Muscle layer of duodenum (tissue), 2 donors: ENCODE results near the gene TCEAL8.

Experiments used
- H3K27ac ChIP-seq: one replicate; pipeline ENCODE4 v1.7.0; 2013; ENCODE audit warnings: mild to moderate bottlenecking, low read length
- H3K27me3 ChIP-seq: one replicate; pipeline ENCODE4 v1.7.0; 2013; ENCODE audit warnings: low read depth, mild to moderate bottlenecking, control low read depth, low read length
- H3K36me3 ChIP-seq, 2 donors: one replicate each; pipeline ENCODE4 v1.7.0; 2013; ENCODE audit warnings: low read length in 2 of 2, control low read depth in 1 of 2, mild to moderate bottlenecking in 1 of 2; ENCODE audit not compliant: insufficient read depth in 2 of 2, control insufficient read depth in 1 of 2
- H3K4me1 ChIP-seq, 2 donors: one replicate each; pipeline ENCODE4 v1.7.0; 2013; ENCODE audit warnings: low read length in 2 of 2, mild to moderate bottlenecking in 2 of 2, control low read depth in 1 of 2, moderate library complexity in 1 of 2; ENCODE audit not compliant: insufficient read depth in 2 of 2, control insufficient read depth in 1 of 2
- H3K4me3 ChIP-seq, 2 donors: one replicate each; pipeline ENCODE4 v1.7.0; 2013; ENCODE audit warnings: low read length in 2 of 2, low read depth in 1 of 2, mild to moderate bottlenecking in 1 of 2
- H3K9me3 ChIP-seq, 2 donors: one replicate each; pipeline ENCODE4 v1.7.0; 2013; ENCODE audit warnings: low read length in 2 of 2, control low read depth in 1 of 2, mild to moderate bottlenecking in 1 of 2; ENCODE audit not compliant: control insufficient read depth in 1 of 2
- donor health status: healthy.

The TCEAL8 gene

DNA sequence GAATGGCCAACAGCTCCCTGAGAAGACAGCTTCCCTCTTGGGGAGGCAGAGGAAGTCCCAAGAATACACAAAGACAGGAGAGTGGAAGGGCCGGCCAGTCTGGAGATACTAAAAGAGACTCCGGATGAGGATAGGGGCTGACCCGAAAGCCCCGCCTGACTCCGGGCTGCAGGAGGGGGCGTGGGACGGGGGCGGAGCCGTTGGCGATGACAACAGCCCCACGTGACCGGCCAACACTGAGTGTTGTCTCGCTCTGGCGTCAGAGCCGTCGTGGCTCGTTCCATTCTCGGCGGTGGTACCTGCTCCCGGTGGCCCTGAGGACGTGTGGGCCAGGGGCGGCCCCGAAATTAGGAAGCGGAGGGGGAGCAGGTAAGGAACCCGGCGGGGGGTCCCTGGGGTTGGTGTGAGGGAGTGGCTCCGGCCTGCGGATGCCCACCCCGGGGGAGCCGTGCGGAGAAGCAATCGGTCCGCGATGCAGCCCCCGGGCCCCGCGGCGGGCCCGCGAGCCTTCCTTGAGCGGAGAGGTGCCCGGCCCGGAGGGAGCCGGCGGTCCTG is 40.0 kb downstream of the TCEAL8 start, which contains the start of gene BEX4:
BEX4 (plus strand) TSS at position 239 of the 555 bp plus-strand sequence. CDS start 1,046 bp downstream, outside the sequence.
- no peaks in the 10 kb centered on the region for H3K27me3 ChIP-seq
- peak within 1 kb of the TSS; percentile 50 to 69 for H3K4me3 ChIP-seq
- H3K27ac ChIP-seq: peak within 1 kb of the TSS; percentile 16
- no peaks in the 10 kb centered on the region for H3K4me1 ChIP-seq
- H3K9me3 ChIP-seq: no peaks in the 10 kb centered on the region
- no peaks in the 10 kb centered on the region for H3K36me3 ChIP-seq

- Histone ChIP-seq H3K9me3 (no peaks in the 10 kb centered on the region), H3K36me3 (no peaks in the 10 kb centered on the region), H3K4me3 (no peak overlapping the region), H3K27me3 (no peaks in the 10 kb centered on the region), H3K4me1 (no peaks in the 10 kb centered on the region), H3K27ac (no peak overlapping the region)
Measured at GRCh38 chrX:103212749-103213457, 42.1 kb downstream of the TCEAL8 start.

- no peaks in the 10 kb centered on the region for H3K27me3 ChIP-seq
- no peaks in the 10 kb centered on the region for H3K9me3 ChIP-seq
- H3K36me3 ChIP-seq: no peaks in the 10 kb centered on the region
- no peak overlapping the region for H3K27ac ChIP-seq
- no peak overlapping the region for H3K4me3 ChIP-seq
- no peaks in the 10 kb centered on the region for H3K4me1 ChIP-seq
Measured at GRCh38 chrX:103211012-103211715, 43.8 kb downstream of the TCEAL8 start.

DNA sequence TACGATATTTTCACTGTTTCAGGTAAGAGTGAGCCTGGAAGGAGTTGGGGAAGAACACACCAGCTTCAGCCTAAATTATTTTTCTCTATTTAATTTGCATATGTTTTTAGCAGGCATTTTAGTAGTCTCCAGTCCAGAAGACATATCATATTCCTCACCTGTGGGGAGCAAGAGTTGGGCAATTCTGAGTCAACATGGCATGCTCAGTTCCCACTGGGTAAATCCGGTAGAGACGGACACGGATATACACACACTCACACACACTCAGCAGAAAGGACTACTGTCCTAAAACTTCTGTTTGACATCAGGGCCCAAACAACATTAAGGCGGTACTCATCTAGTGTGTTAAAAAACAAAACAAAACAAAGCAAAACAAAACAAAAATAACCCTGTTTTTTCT is 44.9 kb downstream of the TCEAL8 start:
- H3K9me3 ChIP-seq: no peaks in the 10 kb centered on the region
- H3K4me1 ChIP-seq: no peaks in the 10 kb centered on the region
- H3K36me3 ChIP-seq: no peaks in the 10 kb centered on the region
- H3K27ac ChIP-seq: no peak overlapping the region
- H3K27me3 ChIP-seq: no peaks in the 10 kb centered on the region
- H3K4me3 ChIP-seq: no peak overlapping the region
